Measurements from ENCODE around the gene BDKRB1. TPM values are rescaled to one million over a fixed set of nuclear protein-coding genes. Genes with fewer than 3 reads are reported as not detected.

BDKRB1 gene
- total RNA-seq, 1 experiment from 2014 or later = not detected

GRCh38 chr14:96280104-96280503, 24.1 kb downstream of the BDKRB1 start:
- H3K4ac ChIP-seq (ENCODE audit: low read depth, low read length) = no peak overlapping the region

More at GRCh38 chr14:96280104-96280503, 24.1 kb downstream of the BDKRB1 start:
- Histone ChIP-seq H3K9ac (ENCODE audit: extremely low read depth, insufficient read length, low read length) (no peak overlapping the region), H4K91ac (ENCODE audit: insufficient read length, low read depth, low read length) (no peak overlapping the region), H3K56ac (ENCODE audit: insufficient read length, low read depth, low read length) (no peak overlapping the region), H3K4me2 (ENCODE audit: insufficient read depth, insufficient read length, low read length) (no peak overlapping the region), H3K23me2 (ENCODE audit: insufficient read length, low read depth, low read length, poor library complexity, severe bottlenecking) (no peaks in the 10 kb centered on the region), H3K4me1 (ENCODE audit: insufficient read depth, low read length) (no peaks in the 10 kb centered on the region), H2BK5ac (ENCODE audit: insufficient read length, low read length) (no peak overlapping the region), H4K20me1 (ENCODE audit: control insufficient read depth, insufficient read depth, insufficient read length) (no peaks in the 10 kb centered on the region), H3K18ac (ENCODE audit: insufficient read length, low read depth, low read length) (no peak overlapping the region), H2BK12ac (ENCODE audit: insufficient read length, low read depth, low read length) (no peak overlapping the region), H4K8ac (replicated peaks; ENCODE audit: insufficient read length, low read depth, low read length) (no peak overlapping the region), H3K79me2 (ENCODE audit: insufficient read depth, low read length) (no peaks in the 10 kb centered on the region), H3T11ph (ENCODE audit: low read length) (no peak overlapping the region), H2BK120ac (ENCODE audit: low read depth, low read length, poor library complexity, severe bottlenecking) (no peak overlapping the region), H2AK5ac (ENCODE audit: insufficient read length, low read length) (no peak overlapping the region), H2BK20ac (ENCODE audit: low read depth, low read length, poor library complexity, severe bottlenecking) (no peak overlapping the region), H3K27me3 (ENCODE audit: insufficient read depth, low read length) (no peaks in the 10 kb centered on the region), H2AFZ (ENCODE audit: low read length) (no peak overlapping the region), H2BK15ac (ENCODE audit: low read depth, low read length) (no peak overlapping the region), H3K23ac (ENCODE audit: insufficient read length, low read depth, low read length) (no peak overlapping the region), H3K27ac (ENCODE audit: insufficient read length, low read depth, low read length) (no peak overlapping the region), H4K5ac (ENCODE audit: insufficient read length, low read depth, low read length) (no peak overlapping the region), H3K79me1 (ENCODE audit: insufficient read depth, low read depth, low read length, poor library complexity, severe bottlenecking) (no peaks in the 10 kb centered on the region), H3K14ac (ENCODE audit: insufficient read depth, low read length) (no peak overlapping the region), H3K9me3 (ENCODE audit: control insufficient read depth, low read depth, low read length) (no peaks in the 10 kb centered on the region)
- peaks cover 5 to 14% (median 9%) of the 10 kb centered on the region in 3 experiments; a peak in 5 of 7 replicates for H3K36me3 Mint-ChIP-seq (ENCODE audit: insufficient read depth in 1 of 3, low read depth in 3 of 3)
- WGBS (ENCODE audit: extremely low coverage, insufficient read length, low lambda C conversion rate) = no CpG with 5 or more reads among the region's 2 CpGs
- H3K4me3 Mint-ChIP-seq = no peak overlapping the region
- DNase-seq = no peak
- TF ChIP-seq, protein P1, sequence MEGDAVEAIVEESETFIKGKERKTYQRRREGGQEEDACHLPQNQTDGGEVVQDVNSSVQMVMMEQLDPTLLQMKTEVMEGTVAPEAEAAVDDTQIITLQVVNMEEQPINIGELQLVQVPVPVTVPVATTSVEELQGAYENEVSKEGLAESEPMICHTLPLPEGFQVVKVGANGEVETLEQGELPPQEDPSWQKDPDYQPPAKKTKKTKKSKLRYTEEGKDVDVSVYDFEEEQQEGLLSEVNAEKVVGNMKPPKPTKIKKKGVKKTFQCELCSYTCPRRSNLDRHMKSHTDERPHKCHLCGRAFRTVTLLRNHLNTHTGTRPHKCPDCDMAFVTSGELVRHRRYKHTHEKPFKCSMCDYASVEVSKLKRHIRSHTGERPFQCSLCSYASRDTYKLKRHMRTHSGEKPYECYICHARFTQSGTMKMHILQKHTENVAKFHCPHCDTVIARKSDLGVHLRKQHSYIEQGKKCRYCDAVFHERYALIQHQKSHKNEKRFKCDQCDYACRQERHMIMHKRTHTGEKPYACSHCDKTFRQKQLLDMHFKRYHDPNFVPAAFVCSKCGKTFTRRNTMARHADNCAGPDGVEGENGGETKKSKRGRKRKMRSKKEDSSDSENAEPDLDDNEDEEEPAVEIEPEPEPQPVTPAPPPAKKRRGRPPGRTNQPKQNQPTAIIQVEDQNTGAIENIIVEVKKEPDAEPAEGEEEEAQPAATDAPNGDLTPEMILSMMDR (conservative IDR thresholded peaks at IDR 0.05) = no peak
- no peak overlapping the region; a peak in 1 of 7 replicates for H3K27ac Mint-ChIP-seq
- H3K27me3 Mint-ChIP-seq (ENCODE audit: low read depth) = peaks cover 2% of the 10 kb centered on the region; the same call in 1 of the 2 replicates
- peaks cover 22 to 30% of the 10 kb centered on the region in 2 experiments for H3K4me1 Mint-ChIP-seq
- H3K9me3 Mint-ChIP-seq = peaks cover 11 to 12% of the 10 kb centered on the region in 2 experiments

Measured in H9 (cell line).